GM12801 (cell line): ENCODE data around the gene SIVA1.

Experiments used
- TF ChIP-seq, protein P1 (sequence below): IDR thresholded peaks from one replicate; pipeline ENCODE4 v1.5.1; 2011; ENCODE audit warnings: control low read depth; ENCODE audit not compliant: insufficient read length; ENCODE audit errors: extremely low read depth

SIVA1 gene

GRCh38 chr14:104708606-104709268 lies 44.2 kb upstream of the SIVA1 start:
- TF ChIP-seq, protein P1, sequence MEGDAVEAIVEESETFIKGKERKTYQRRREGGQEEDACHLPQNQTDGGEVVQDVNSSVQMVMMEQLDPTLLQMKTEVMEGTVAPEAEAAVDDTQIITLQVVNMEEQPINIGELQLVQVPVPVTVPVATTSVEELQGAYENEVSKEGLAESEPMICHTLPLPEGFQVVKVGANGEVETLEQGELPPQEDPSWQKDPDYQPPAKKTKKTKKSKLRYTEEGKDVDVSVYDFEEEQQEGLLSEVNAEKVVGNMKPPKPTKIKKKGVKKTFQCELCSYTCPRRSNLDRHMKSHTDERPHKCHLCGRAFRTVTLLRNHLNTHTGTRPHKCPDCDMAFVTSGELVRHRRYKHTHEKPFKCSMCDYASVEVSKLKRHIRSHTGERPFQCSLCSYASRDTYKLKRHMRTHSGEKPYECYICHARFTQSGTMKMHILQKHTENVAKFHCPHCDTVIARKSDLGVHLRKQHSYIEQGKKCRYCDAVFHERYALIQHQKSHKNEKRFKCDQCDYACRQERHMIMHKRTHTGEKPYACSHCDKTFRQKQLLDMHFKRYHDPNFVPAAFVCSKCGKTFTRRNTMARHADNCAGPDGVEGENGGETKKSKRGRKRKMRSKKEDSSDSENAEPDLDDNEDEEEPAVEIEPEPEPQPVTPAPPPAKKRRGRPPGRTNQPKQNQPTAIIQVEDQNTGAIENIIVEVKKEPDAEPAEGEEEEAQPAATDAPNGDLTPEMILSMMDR: peak; percentile 60

DNA sequence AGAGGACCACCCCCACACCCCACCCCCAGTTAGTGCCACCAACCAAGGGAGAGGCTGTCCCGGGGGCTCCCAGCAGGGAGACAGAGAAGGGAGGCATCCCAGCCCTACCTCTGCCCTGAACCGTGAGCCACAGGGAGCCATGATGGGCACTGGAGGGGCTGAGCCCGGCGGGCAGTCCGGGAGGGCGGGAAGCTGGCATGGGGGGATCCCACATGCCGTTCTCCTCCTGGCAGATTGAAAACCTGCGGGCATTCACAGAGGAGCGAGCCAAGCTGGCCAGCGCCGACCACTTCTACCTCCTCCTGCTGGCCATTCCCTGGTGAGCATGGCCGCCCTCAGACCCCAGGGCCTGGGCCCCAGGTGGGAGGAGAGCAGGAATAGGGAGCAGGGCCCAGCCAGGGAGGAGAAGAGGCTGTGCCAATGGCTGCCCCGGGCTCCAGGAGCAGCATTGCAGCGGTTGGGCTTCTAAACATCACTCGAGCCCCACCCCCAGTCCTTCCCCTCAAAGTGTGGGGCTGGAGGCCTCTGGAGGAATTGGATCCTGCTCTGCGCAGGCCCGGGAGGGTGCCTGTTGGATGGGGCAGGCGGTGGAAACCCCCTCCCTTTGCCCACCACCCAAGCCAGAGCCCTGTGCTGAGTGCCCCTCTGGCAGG lies 43.4 kb upstream of the SIVA1 start:
- TF ChIP-seq, protein P1: no peak

- TF ChIP-seq, protein P1: no peak
These were observed 42.7 kb upstream of the SIVA1 start for GRCh38 chr14:104710071-104710735.

DNA sequence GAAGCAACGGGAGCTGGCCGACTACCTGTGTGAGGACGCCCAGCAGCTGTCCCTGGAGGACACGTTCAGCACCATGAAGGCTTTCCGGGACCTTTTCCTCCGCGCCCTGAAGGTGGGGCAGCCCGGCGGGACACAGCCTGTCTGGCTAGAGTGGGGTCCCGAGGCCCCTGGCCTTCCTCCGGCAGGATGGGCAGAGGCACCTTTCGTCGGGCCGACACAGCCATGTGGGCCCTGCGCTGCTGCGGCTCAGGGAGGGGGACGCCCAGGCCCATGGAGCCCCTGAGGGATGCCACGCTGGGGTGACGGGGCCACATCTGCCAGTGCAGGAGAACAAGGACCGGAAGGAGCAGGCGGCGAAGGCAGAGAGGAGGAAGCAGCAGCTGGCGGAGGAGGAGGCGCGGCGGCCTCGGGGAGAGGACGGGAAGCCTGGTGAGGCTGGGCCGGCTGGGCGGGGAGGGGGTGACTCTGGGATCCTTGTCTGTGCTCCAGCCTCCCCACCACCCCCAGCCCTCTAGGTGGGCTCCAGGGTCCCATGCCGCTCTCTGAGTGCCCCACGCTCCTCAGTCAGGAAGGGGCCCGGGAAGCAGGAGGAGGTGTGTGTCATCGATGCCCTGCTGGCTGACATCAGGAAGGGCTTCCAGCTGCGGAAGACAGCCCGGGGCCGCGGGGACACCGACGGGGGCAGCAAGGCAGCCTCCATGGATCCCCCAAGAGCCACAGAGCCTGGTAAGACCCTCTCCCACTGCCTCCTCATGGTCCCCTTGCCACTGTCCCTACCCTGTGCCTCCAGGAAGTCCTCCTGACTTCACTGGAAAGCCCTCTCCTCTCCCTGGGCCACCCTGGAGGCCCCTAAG lies 39.8 kb upstream of the SIVA1 start:
- TF ChIP-seq, protein P1: no peak

DNA sequence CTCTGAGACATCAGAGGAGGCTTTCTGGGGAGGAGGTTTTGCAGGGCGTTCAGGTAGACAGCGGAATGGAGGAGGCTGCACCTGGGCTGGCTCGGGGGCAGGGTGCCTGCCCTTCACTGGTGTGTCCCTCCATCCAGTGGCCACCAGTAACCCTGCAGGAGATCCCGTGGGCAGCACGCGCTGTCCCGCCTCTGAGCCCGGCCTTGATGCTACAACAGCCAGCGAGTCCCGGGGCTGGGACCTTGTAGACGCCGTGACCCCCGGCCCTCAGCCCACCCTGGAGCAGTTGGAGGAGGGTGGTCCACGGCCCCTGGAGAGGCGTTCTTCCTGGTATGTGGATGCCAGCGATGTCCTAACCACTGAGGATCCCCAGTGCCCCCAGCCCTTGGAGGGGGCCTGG lies 38.9 kb upstream of the SIVA1 start:
- TF ChIP-seq, protein P1: no peak

DNA sequence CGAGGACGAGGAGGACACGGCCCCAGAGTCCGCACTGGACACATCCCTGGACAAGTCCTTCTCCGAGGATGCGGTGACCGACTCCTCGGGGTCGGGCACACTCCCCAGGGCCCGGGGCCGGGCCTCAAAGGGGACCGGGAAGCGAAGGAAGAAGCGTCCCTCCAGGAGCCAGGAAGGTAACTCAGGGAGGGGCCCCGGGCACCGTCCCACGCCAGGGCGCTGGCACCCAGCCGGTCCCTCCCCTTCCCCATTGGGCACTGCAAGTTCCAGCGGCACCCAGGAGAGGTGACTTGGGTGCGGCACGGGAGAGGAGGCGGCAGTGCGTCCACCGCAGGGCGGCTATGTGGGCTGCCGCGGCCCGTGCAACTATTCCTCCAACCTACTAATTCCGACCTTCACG lies 38.3 kb upstream of the SIVA1 start:
- TF ChIP-seq, protein P1: no peak

DNA sequence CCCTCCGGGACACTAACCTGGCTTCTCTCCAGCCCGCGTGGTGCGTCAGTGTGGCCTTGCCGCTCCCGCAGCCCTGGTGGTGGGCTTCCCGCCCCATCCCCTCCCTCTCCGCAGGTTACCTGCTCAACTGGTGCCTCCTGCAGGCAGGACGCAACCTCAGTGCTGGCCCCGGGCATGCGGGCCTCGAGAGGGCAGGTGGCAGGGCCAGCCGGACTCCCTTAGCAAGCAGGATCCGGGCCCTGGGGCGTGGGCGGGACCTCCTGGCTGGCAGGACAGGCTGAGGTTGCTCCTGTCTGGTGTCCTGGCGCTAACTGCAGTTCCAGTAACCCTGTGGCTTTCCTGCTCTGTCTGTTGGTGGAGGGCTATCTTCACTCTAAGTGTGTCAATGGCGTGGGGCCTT lies 37.5 kb upstream of the SIVA1 start:
- TF ChIP-seq, protein P1: no peak
